ENCODE measurements around the gene PRSS22.
A peak's percentile ranks its signal among the peaks of the same experiment; 100 is the strongest.

Gene PRSS22

DNA sequence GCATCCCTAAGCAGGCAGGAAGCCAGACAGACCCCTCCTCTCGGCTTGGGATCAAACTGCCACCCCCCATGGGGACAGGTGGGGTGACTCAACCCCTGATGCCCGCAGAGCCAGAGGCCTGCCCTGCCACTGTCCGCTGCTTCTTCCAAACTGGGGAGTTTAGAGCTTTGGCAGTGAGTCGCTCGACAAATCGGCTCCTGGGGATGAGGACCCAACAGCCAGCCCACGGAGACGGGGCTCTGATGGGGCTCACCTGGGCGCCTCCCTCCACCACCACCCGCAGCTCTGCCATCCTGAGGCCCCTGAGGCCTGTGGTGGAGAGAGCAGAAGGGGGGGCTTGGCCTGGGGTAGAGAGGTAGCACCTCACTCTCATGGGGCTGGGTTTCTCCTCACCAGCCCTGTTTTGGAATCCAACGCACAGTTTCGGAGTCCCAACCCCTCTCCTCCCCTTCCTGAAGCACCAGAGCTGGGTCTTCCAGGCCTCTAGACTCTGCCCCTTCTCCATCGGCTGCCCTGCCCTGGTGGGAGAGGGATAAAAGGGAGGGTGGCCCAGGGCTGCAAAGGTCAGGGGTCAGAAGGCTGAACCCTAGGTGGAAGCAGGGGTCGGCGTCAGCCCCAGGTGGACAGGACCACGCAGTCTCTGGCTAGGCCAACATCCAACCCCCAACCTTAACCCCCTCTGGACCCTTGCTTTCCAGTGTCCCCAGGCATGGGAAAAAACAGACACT is 5.8 kb downstream of the PRSS22 start:
- TF ChIP-seq GATA1 (IDR thresholded peaks at IDR 0.05; ENCODE audit: low read depth, low read length) (no peak), POLR2A (IDR thresholded peaks at IDR 0.05; ENCODE audit: low read length) (no peak)
- no peak for DNase-seq

DNA sequence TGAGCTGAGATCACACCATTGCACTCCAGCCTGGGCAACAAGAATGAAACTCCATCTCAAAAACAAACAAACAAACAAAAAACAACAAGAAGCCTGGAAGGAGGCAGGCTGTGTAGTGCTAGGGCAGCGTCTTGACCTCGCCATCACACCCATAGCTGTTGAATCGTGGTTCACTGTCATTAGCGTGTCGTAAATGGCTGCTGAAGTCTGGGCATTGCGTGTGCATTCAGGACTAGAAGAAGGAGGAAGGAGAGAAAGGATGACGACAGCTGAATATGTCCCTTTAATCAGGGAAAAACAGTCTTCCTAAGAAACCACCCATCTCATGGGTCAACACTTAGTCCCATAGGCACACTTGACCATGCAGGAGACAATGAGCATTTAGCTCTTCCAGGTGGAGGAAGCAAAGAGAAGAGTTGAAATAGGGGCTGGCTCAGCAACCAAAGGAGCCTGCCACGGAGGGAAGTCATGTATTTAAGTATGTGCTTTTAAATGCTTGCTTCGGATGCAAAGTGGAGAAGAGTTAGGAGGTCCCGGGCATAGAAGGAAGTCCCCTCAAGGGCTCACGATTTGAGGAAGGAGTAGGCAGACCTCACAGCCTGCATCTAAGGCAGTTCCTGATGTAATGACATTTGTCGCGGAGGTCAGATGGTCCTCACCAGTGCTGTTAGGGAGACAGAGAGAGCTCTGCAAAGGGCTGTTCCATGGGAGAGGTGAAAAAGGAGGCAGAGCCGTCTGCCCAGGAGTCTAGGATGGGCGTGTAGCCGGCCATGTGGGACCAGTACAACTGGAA is 8.8 kb downstream of the PRSS22 start:
- no peak for DNase-seq
- no peak for TF ChIP-seq GATA1 (IDR thresholded peaks at IDR 0.05; ENCODE audit: low read depth, low read length)
- TF ChIP-seq POLR2A (IDR thresholded peaks at IDR 0.05; ENCODE audit: low read length), result no peak

DNA sequence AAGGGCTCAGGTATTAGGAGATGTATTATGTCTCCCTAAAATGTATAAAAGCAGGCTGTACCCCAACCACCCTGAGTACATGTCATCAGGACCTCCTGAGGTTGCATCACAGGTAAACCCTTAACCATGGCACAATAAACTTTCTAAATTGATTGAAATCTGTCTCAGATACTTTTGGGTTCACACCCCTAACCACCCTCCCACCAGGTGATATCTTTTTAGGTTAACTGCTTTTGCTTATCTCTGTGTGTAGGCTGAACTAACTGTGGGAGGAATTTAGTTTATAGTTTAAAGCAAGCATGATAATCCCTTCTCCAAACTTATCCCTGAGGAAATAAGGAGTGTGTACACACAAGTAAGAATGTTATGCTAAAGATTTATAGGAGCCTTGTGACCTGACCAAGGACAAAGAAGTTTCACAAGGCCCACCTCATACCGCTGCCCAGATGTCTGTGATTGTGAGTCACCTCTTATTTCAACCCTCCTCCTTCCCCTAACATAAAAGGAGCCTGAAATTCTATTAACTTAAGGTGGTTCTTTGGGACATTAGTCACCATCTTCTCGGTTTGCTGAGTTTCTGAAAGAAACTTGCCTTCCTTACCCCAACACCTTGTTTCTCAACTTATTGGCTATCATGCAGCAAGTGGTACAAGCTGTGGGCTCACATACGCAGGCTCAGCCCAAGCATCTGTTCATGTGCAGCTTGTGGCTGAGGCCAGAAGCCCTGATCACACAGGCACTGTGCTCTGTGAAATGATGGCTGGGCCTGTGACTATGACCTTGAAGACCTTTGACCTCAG is 11.3 kb downstream of the PRSS22 start:
- no peak for TF ChIP-seq POLR2A (IDR thresholded peaks at IDR 0.05; ENCODE audit: low read length)
- no peak for TF ChIP-seq GATA1 (IDR thresholded peaks at IDR 0.05; ENCODE audit: low read depth, low read length)
- DNase-seq, result no peak

DNA sequence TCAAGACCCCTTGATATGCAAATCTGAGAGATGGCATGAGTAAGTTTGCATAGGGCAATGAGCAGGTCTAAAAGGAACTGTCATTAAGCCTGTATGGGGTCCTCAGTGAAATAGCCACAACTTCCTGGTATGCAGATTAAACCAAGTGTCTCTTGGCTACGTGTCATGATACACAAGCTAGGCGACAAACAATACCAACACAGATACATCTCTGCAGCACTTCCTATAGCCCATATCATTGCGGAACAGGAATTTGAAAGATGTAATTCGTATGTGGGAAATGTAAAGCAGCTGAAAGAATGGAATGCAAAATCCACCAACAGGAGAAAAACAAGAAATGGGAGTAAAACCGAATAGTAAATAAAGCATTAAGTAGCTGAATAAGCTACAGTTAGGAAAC is 12.9 kb downstream of the PRSS22 start:
- no peak for DNase-seq

DNA sequence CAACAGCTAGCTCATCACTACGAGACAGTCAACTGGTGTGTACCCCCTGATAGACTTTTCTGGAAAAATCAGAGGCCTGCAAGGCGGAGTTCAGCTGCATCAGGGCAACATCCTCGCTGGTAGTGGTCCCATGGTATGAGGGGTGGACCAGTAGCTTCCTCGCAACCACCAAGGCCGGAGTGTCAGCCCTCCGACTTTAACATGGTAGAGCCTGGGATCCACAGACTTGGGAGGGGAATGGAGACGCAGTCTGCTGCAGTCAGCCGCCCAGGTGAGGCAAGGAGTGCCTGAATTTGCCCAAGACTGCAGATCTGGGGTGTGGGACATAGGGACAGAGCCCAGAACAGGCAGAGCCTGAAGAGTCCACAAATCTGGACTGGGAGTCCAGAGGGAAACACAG is 14.4 kb downstream of the PRSS22 start:
- TF ChIP-seq POLR2A (IDR thresholded peaks at IDR 0.05; ENCODE audit: low read length), result no peak
- TF ChIP-seq GATA1 (IDR thresholded peaks at IDR 0.05; ENCODE audit: low read depth, low read length), result no peak

More for the DNA sequence above, 12.9 kb downstream of the PRSS22 start:
- TF ChIP-seq POLR2A (IDR thresholded peaks at IDR 0.05; ENCODE audit: low read length), result no peak

DNA sequence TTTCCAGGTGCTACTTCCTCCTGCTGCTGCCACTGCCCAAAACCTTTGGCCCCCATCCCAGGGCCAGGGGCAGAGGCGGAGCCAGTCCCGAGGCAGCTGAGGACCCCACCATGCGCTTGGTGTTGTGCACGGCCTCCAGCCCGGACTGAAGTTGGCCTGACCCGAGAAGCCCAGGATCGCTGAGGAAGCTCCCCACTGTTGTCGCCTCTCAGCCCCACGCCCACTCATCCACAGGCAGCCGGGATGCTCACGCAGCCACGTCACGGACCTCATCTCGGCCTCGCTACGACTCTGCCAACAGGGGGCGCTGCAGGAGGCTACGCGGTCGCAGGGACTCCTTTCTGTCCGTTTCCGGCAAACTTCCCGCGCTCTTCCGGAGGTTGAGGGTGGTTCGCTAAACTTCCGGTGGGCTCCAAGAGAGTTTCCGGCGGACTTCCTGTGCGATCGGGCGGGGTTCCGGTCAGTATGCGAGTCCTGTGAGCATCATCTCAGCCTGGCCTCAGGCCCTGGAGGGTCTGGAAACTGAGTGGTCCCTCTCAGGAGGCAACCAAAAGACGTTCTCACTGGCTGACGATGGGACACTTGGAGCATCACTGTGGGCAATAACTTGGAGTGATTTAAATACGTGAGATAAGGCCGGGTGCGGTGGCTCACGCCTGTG is 15.5 kb downstream of the PRSS22 start:
- TF ChIP-seq POLR2A (IDR thresholded peaks at IDR 0.05; ENCODE audit: low read length), result no peak
- no peak for TF ChIP-seq GATA1 (IDR thresholded peaks at IDR 0.05; ENCODE audit: low read depth, low read length)
- peak; percentile 59 to 74 for DNase-seq

More for the DNA sequence above, 14.4 kb downstream of the PRSS22 start:
- DNase-seq, result no peak

DNA sequence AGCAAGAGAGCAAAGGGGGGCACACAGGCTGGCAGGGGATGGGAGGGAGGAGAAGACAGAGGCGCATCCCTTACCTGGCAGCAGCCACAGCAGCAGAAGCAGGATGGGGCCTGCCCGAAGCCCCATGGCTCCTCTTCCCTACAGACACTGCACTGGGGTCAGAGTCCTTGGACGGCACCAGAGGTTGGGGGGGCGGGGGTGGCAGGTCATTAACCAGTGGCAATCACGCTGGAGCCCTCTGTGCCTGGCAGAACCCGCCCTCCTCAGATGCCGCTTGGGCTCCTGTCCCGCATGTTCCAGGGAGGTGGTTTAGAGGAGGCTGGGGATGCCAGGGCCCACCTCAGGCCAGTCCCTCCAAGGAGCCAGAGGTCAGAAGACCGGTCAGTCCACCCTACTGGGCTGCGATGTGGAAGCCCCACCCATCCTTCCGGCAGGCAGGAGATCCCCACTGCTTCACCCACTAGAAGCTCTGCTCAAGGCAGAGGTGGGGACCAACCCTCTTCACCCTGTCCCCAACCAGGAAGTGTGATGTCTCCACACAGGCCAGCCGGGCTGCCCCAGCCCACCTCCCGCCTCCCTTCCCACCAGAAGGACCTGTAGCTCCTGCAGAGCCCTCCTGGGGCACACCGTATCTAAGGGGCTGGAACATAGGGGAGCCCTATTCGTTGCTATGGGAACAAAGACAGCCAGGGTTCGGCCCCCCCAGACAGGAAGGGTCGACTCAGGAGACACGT is 16.2 kb downstream of the PRSS22 start:
- TF ChIP-seq POLR2A (IDR thresholded peaks at IDR 0.05; ENCODE audit: low read length) (no peak), GATA1 (IDR thresholded peaks at IDR 0.05; ENCODE audit: low read depth, low read length) (no peak)
- no peak for DNase-seq

DNA sequence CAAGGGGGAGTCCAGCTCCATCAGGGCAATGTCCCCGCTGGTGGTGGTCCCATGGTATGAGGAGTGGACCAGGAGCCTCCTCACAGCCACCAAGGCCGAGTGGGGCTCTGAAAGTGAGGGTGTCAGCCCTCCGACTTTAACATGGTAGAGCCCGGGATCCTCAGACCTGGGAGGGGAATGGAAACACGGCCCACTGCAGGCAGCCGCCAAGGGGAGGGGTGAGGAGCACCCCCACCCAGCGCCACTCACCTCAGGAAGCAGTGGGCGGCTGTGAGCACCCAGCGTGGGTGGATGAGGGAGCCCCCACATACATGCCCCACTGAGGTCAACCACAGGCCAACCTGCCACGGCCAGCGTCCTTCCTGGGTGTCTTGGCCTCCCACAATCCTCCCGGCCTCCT is 17.1 kb downstream of the PRSS22 start:
- no peak for DNase-seq
- TF ChIP-seq POLR2A (IDR thresholded peaks at IDR 0.05; ENCODE audit: low read length) (no peak), GATA1 (IDR thresholded peaks at IDR 0.05; ENCODE audit: low read depth, low read length) (no peak)

DNA sequence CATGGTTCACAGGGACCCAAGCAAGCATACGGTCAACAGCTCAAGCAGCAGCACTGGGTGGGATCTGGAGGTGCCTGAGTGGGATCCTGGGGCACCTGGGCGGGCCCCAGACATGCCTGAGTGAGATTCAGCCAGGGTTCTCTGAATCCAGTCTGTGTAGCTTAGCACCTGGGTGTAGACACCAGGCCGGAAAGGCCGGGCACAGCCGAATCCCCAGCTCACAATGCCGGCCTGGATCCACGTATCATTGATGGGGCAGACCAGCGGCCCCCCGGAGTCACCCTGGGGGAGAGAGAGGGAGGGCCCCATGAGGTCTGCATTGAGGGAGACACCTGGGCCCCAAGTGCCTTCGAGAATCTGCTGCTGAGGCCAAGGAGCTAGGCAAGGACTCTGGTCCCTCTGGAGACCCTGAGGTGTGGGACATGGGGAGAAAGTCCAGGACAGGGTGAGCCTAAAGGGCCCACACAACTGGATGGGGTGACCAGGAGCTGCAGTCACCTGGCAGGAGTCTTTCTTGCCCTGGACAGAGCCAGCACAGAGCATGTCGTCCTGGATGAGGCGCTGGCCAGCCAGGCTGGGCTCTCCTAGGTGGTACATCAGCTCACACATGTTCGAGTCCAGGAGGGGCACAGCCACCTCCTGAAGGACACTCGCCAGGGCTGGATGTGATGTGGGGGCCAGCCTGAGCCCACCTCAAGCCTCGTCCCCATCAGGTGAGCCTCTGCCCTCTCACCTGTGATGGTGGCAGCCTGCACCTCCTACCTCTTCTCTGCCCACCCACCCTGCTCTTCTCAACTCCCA is 18.1 kb downstream of the PRSS22 start:
- no peak for DNase-seq
- no peak for TF ChIP-seq GATA1 (IDR thresholded peaks at IDR 0.05; ENCODE audit: low read depth, low read length)
- TF ChIP-seq POLR2A (IDR thresholded peaks at IDR 0.05; ENCODE audit: low read length), result no peak

DNA sequence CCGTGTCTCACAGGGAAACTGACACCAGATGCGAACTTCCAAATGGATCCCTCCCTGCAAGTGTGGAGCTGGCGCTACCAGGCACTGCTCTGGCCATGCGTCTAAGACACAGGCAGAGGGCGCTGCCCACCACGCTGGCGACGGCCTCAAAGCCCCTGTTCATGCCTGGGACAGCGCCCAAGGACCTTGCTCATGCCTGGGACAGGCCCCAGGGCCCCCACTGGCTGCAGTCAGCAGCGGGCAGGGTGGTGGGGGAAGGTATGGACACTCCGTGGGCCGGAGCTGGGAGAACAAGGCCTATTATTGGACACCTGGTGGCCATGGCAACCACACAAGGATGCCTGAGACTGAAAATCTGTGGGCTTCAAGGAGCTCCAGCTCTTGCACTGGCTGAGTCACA is 19.0 kb downstream of the PRSS22 start:
- TF ChIP-seq GATA1 (IDR thresholded peaks at IDR 0.05; ENCODE audit: low read depth, low read length) (no peak), POLR2A (IDR thresholded peaks at IDR 0.05; ENCODE audit: low read length) (no peak)
- DNase-seq, result peak; percentile 59 to 66

DNA sequence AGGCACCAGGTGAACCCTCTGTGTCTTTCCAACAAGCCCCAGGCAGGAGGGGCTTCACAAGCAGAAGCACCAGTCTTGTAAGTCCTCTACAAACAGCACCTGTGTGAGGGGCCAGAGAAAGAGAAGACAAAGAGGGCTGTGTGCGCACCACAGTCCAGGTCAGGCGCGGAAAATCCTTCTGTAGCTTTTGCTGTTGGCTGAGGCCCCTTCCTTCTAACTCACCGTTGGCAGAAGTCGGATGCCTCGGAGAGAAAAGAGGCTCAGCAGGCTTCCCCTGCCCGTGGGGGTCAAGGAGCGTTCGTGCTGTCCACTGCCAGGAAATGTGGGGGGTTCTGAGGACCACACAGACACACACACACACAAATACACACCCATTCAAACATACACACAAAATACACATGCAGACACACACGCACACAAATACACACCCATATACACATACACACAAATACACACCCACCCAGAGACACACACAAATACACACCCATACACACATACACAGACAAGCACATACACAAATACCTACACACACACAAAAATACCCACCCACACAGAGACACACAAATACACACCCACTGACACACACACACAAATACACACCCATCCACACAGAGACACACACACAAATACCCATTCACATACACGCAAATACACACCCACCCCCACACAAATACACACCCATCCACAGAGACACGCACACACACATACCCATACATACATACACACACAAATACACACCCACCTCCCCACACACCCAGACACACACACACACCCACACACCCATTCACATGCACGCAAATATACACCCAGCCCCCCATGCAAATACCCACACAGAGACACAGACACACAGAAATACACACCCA is 21.1 kb downstream of the PRSS22 start:
- TF ChIP-seq POLR2A (IDR thresholded peaks at IDR 0.05; ENCODE audit: low read length) (no peak), GATA1 (IDR thresholded peaks at IDR 0.05; ENCODE audit: low read depth, low read length) (no peak)
- DNase-seq, result no peak
